PFSK-1 (cell line): Measurements from ENCODE around the gene NAP1L1.

Experiments
- TAF1 ChIP-seq: IDR thresholded peaks from 2 replicates; pipeline ENCODE4 v1.6.1; 2012; ENCODE audit warnings: low read length, control low read depth, borderline replicate concordance; ENCODE audit not compliant: insufficient read depth
- TF ChIP-seq, protein P1 (sequence below), 2 experiments: IDR thresholded peaks; 2 replicates each; pipeline versions ENCODE4 v1.6.1 to v1.8.0; 2011 to 2012; ENCODE audit warnings: low read depth in 2 of 2, low read length in 2 of 2, control low read depth in 1 of 2, inconsistent platforms in 1 of 2, mild to moderate bottlenecking in 1 of 2, moderate library complexity in 1 of 2; ENCODE audit not compliant: insufficient read depth in 1 of 2

DNA sequence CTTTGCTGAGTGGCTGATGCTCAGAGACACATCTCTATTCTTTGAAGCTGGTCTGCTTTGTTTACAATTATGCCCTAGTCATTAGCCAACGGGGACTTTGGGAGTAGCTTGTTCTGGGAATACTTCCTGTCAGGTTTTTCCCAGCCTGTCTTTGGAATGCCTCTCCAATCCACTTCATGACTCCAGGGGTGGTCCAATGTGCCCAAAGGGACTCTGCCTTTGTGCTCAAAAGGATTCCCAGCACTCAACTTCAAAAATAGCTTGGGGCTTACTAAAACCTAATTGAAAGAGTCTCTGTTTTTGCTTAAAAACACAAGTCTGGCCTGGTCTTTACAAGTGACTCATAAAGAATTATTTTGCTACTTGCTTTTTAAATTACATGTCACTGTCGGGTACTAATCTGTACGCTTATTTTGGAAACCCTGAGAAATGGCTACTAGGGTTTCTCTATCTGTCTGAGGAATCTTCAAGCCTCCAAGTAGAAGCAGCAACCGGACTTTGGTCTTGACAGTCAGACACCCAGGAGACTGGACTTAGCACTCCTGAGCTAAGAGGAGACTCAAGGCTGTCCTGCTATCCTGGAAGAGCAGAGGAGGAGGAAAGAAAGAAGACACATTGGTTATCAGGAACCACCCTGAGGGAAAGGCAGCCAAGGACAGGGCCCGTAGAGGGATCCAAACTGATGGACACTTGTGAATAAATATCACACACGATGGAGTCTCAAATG is 73.6 kb downstream of the NAP1L1 start:
- no peak for TF ChIP-seq TAF1
- TF ChIP-seq, protein P1, sequence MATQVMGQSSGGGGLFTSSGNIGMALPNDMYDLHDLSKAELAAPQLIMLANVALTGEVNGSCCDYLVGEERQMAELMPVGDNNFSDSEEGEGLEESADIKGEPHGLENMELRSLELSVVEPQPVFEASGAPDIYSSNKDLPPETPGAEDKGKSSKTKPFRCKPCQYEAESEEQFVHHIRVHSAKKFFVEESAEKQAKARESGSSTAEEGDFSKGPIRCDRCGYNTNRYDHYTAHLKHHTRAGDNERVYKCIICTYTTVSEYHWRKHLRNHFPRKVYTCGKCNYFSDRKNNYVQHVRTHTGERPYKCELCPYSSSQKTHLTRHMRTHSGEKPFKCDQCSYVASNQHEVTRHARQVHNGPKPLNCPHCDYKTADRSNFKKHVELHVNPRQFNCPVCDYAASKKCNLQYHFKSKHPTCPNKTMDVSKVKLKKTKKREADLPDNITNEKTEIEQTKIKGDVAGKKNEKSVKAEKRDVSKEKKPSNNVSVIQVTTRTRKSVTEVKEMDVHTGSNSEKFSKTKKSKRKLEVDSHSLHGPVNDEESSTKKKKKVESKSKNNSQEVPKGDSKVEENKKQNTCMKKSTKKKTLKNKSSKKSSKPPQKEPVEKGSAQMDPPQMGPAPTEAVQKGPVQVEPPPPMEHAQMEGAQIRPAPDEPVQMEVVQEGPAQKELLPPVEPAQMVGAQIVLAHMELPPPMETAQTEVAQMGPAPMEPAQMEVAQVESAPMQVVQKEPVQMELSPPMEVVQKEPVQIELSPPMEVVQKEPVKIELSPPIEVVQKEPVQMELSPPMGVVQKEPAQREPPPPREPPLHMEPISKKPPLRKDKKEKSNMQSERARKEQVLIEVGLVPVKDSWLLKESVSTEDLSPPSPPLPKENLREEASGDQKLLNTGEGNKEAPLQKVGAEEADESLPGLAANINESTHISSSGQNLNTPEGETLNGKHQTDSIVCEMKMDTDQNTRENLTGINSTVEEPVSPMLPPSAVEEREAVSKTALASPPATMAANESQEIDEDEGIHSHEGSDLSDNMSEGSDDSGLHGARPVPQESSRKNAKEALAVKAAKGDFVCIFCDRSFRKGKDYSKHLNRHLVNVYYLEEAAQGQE (IDR thresholded peaks at IDR 0.05; ENCODE audit: insufficient read depth in 1 of 2, low read depth in 2 of 2, low read length in 2 of 2): no peak
